CD4-positive, alpha-beta T cell treated with Interleukin-12 subunit alpha and Interleukin-12 subunit beta, for 1 hour (primary cell): ENCODE data around the gene GSDME.

Source experiments
- DNase-seq: peaks from one replicate; pipeline ENCODE4 v3.0.0-alpha.2; 2020

The GSDME gene

DNA sequence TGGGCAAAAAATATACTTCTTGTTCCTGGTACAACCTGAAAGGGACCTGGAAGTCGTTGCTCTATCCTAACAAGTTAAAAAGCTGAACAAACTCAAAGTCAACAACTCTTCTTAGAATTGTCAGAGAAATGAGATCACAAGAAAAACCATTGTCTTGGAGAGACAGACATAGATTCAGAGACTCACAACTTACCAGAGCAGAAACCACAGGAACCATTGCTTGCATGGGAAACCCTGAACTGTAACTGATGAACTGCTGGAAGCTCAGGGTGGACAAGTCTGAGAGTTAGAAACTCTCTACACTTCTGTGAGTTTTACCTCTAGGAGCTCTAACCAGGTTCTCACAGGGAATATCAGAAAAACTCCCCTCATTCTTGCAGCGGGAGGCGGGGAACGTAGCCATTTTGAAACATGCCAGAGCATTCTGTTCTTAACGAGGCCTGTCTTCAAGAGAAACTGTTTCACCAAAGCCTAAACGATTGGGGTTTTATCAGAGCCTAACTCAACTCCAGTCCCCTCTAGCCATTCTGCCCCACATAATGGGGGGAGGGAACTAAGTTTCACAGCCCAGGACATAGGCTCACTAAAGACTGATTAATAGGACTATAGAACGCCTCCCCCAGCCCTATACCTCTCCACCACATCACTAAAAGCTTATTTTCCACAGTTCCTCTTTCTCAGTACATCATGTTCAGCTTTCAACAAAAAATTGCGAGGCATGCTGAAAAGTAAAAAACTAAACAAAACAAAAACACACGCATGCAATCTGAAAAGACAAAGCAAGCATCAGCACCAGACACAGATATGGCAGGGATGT is 12.0 kb upstream of the GSDME start:
- DNase-seq, result no peak

- no peak for DNase-seq
Measured at GRCh38 chr7:24767878-24768569, 10.8 kb upstream of the GSDME start.

DNA sequence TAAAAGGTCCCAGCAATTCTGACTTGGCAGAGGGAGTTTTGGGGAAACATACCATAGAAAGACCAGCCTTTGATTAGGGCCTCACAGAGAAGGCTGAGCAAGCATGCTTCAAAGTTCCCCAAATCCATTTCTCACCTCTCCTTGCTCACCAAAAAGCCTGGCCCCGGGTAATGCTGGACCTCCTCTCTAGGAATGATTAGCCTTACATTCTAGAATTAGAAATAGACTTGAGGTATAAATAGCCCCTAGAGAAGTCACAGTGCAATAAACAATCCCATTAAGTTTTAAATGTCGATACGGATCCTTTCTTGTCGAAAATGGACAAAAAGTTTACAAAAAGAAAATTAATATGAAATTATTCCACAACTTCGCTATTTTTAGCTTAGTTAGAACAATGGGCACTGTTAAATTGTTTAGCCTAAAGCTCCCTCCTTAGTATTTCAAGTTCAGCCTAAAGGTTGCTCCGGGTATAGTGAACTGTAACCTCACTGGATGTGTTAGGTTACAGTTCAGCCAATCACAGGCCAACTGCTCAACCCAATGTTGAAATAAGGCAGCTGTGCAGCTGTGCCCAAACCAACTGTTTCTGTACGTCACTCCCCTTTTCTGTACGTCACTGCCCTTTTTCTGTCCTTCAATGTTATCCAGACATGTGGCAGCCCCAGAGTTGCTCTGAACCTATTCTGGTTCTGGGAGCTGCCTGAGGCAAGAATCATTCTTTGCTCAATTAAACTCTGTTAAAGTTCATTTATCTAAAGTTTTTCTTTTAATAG is 7.9 kb upstream of the GSDME start:
- DNase-seq, result no peak

GRCh38 chr7:24764011-24764410 is 6.7 kb upstream of the GSDME start:
- DNase-seq, result no peak

- no peak for DNase-seq
Measured at GRCh38 chr7:24763303-24763901, 6.1 kb upstream of the GSDME start.

- no peak for DNase-seq
Measured at GRCh38 chr7:24762771-24763170, 5.5 kb upstream of the GSDME start.

- DNase-seq, result no peak
Measured at GRCh38 chr7:24760968-24761367, 3.7 kb upstream of the GSDME start.

- DNase-seq, result peak; percentile 11
Measured at GRCh38 chr7:24756545-24757352, 515 bp downstream of the GSDME start.

GRCh38 chr7:24755541-24756407 is 1.5 kb downstream of the GSDME start:
- no peak for DNase-seq

DNA sequence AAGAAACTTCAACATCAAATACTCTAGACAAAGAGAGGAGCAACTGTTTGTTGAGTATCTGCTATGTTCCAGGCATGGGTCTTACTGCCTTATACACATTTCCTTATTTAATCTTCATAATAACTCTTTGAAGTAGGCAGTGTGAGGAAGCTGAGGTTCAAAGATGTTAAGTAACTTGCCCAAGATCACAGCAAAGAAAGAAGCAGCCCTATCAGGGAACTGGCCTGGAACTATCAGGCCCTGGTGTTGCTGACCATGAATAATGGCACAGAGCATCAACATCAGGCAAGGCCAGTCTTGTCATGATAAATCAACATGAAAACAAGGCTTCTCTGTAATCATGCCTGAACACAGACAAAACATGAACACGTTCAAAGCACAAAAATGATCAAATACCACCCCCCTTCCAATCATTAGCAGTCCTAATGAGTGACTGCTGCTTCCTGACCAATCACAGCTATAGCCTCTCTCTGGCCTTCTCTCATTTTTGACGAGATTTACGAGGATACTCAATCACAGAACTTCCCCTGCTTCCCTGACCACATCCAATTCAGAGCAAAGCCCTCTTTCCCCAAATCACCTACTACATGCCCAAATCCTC is 2.3 kb downstream of the GSDME start:
- no peak for DNase-seq

DNA sequence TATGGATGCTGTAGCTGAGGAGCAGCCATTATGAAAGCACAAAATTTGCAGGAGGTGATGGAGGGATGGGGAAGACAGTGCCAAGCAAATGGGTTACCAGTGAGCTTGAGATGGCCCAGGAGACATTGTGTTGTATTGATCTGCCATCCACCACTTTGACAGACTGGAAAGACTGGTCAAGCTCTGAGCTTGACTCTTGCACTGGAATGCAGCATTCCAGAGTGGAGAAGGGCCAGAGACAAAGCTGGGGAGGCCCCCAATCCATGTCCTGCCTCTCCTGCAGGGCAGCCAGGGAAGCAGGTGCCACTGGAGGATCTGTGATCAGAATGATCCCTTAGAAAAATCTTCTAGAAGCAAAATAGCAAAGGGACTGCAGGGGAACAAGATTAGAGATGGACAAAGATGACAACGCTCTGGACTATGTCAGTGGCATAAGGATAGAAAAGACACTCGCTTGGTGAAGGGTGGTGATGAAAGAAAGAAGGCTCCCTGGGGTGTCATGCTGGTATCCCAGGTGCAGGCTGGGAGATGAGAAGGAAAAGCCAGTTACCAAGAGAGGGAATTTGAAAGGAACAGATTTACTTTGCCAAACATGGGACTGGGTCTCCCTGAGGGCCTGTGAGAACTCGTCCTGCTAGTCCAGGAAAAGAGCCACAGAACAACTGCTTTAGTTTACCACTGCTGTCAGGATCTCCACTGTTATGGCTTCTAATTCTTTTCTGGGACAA is 5.0 kb downstream of the GSDME start:
- no peak for DNase-seq

GRCh38 chr7:24751484-24751883 is 5.8 kb downstream of the GSDME start:
- DNase-seq, result no peak

- DNase-seq, result no peak
Measured at GRCh38 chr7:24750441-24751055, 6.7 kb downstream of the GSDME start.

GRCh38 chr7:24748521-24748920 is 8.7 kb downstream of the GSDME start:
- no peak for DNase-seq

DNA sequence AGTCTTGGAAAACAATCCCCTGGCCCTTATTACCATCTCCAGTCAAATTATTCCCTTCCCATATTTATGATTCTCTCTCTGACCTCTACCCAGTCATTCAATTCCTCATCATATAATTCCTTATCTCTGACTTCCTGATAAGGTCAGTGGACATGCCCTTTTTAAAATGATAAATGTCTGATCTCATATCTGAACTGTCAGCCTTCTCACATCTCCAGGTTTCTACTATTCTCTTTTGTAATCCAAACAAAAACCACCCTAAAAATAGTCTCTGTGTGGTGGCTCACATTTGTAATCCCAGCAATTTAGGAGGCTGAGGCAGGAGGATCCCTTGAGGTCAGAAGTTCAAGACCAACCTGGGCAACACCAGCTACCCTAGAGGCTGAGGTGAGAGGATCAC is 11.9 kb downstream of the GSDME start:
- no peak for DNase-seq

DNA sequence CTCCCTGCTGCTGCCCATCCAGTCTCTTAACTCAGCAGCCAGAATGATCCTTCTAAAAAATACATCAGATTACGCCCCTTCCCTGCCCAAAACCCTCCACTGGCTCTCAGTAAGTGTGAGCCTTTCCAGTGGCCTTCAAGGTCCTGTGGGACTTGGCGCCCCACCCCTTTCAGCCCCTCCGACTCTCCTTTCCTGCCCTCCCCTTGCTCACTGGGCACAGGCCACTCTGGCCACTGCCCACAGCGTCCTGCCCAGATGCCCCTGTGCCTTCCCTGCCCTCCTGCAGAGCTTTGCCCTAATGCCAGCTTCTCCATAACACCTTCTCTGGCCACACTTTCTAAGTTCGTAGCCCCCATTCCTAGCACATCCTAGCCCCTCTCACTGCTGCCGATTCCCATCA is 13.8 kb downstream of the GSDME start:
- no peak for DNase-seq

DNA sequence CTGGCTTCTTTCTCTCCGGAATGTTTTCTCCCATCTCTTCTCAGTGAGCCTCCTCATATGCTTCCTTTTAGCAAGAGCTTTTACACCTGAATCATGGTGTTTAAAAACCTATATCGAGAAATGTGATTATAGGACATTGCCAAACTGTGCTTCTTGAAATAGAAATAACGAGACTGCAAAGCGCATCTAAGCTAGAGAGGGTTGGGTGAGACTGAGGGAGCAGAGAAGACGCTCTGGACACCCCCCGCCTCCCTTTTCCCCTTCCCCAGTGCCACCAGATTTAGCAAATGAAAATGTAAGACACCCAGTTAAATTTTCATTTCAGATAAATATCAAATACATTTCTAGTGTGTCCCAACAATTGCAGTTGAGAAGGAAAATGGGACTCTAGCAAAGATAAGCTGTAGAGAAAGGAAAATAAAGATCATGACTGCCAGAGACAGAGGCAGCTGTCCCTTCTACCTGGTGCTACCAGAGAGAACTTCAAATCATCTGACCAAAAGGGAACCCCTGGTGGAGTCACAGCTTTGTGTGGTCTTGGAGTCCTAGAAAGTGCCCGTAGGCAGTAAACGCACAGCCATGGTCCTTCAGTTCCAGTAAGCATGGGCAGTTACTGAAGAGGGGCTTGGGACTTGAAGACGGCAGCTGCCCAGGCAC is 14.6 kb downstream of the GSDME start:
- DNase-seq, result no peak

DNA sequence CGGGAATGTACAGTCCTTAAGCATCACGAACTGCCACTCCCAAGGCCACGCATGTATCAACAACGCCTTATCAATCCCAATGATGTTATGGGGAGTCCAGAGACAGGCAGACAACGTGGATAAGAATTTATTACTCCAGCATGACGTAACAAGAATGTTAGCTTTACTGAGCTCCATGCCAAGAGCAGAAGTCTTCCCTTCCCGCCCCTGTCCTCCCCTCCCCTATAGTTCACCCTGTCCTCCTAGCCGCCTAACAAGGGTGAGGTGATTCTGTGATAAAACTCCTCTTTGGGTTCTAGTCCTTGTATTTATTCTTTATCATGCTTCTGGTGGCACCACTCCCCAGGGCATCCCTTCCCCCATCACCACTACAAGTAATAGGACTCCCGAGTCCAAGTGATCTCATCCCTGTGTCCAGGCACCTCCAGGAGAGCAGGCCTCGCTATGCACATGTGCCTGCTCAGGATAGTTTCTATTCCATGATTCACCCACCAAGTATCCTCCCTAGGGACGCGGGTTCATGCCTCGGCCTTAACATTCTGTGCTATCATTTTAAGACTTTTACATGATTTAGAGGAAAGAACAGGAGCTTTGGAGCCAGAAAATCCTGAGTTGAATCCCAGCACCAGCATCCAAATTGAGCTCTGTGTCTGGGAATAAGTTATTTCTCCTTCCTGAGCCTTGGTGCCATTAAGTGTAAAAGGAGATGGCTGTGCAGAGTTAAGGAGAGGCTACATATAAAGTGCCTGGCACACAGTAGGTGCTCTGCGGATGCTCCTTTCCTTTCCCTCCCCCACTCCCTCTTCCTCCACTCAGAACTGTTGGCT is 15.4 kb downstream of the GSDME start:
- DNase-seq, result no peak
